Measurements from ENCODE around the gene BCL3. TPM values are rescaled to one million over a fixed set of nuclear protein-coding genes. Genes with fewer than 3 reads are reported as not detected.

Gene BCL3
- total RNA-seq, 1 experiment from 2014 or later = 37.9 TPM

DNA sequence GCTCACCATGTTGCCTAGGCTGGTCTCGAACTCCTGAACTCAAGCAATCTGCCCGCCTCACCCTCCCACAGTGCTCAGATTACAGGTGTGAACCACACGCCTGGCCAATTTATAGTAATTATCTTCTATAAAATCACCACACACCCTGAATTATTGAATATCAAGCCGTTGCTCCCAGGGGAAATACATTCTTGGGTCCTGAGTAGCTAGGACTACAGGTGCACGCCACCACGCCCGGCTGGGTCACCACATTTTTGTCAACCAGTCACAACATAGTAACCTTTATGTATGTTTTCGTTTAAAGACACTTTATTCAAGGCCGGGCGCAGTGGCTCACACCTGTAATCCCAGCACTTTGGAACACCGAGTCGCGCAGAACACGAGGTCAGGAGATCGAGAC is 37.5 kb downstream of the BCL3 start:
- intact Hi-C loops (cut with micrococcal nuclease) = loop anchor here (2.0 kb wide), 1 partner anchor 59 kb away; no protein-coding TSS in a partner anchor
- Histone ChIP-seq H3K4me1 (ENCODE audit: control insufficient read depth in 1 of 2, insufficient read depth in 2 of 2, low read length in 2 of 2) (peaks cover 0 to 2% of the 10 kb centered on the region in 2 experiments; a peak in 1 of 4 replicates), H4K20me1 (ENCODE audit: insufficient read depth) (no peaks in the 10 kb centered on the region), H3K4me3 (replicated peaks in 1 of 2; ENCODE audit: low read depth in 1 of 2, low read length in 2 of 2) (no peak overlapping the region), H3K36me3 (ENCODE audit: control insufficient read depth in 1 of 2, insufficient read depth in 2 of 2, low read length in 2 of 2) (peaks cover 29 to 30% of the 10 kb centered on the region in 2 experiments), H3K9ac (ENCODE audit: low read length) (no peak overlapping the region), H3K9me3 (ENCODE audit: control insufficient read depth in 1 of 2, insufficient read depth in 1 of 2, low read depth in 1 of 2, low read length in 2 of 2) (no peaks in the 10 kb centered on the region), H2AFZ (ENCODE audit: low read depth, low read length, poor library complexity, severe bottlenecking) (no peak overlapping the region), H3K79me2 (ENCODE audit: insufficient read depth, low read length) (peaks cover 9% of the 10 kb centered on the region; the same call in 1 of the 2 replicates), H3K9me2 (ENCODE audit: insufficient read depth) (no peaks in the 10 kb centered on the region), H3K27ac (ENCODE audit: low read depth, low read length) (no peak overlapping the region), H3K4me2 (ENCODE audit: low read length) (no peak overlapping the region), H3K27me3 (ENCODE audit: insufficient read depth, low read length) (no peaks in the 10 kb centered on the region)
- ChIA-PET POLR2A (no interaction called here), RAD21 (ENCODE audit: low non-redundant PET in 1 of 2, low total read pairs in 2 of 2, uncharacterized antibody in 2 of 2, unreplicated experiment in 2 of 2) (no interaction called here), CTCF (interaction anchor here (1.2 kb wide), 1 partner anchor 15 kb away, joined by 3 read pairs; no protein-coding TSS in a partner anchor)
- ATAC-seq (no peak), DNase-seq (ENCODE audit: low read depth, low spot score) (no peak)
- no TSS peak for BruUV-seq (replicated peaks)
- TF ChIP-seq EGR1 (IDR thresholded peaks at IDR 0.05; ENCODE audit: low read depth) (no peak), MAX (IDR thresholded peaks at IDR 0.05) (no peak), EZH2phosphoT487 (IDR thresholded peaks at IDR 0.05; ENCODE audit: borderline replicate concordance) (no peak), SIN3A (IDR thresholded peaks at IDR 0.05; ENCODE audit: low read depth) (no peak), POLR2A (IDR thresholded peaks at IDR 0.05; ENCODE audit: borderline replicate concordance, extremely low read depth, insufficient read depth, insufficient read length) (no peak), YY1 (IDR thresholded peaks at IDR 0.05; ENCODE audit: extremely low read depth, insufficient replicate concordance, low read depth, low read length) (no peak), ZFX (IDR thresholded peaks at IDR 0.05) (no peak), SRF (IDR thresholded peaks at IDR 0.05; ENCODE audit: low read depth) (no peak), RAD21 (IDR thresholded peaks at IDR 0.05; ENCODE audit: low read depth) (no peak), POLR2AphosphoS5 (IDR thresholded peaks at IDR 0.05; ENCODE audit: low read depth, low read length) (no peak), SP1 (IDR thresholded peaks at IDR 0.05; ENCODE audit: low read depth) (no peak), TCF7L2 (IDR thresholded peaks at IDR 0.05; ENCODE audit: borderline replicate concordance, extremely low read depth, insufficient read depth, insufficient read length) (no peak), ZNF274 (IDR thresholded peaks at IDR 0.05; ENCODE audit: low read depth, low read length) (no peak), FOSL1 (IDR thresholded peaks at IDR 0.05; ENCODE audit: low read depth) (no peak), JUND (IDR thresholded peaks at IDR 0.05) (no peak), CEBPB (IDR thresholded peaks at IDR 0.05; ENCODE audit: low read depth) (no peak)
- TF ChIP-seq, protein P1, sequence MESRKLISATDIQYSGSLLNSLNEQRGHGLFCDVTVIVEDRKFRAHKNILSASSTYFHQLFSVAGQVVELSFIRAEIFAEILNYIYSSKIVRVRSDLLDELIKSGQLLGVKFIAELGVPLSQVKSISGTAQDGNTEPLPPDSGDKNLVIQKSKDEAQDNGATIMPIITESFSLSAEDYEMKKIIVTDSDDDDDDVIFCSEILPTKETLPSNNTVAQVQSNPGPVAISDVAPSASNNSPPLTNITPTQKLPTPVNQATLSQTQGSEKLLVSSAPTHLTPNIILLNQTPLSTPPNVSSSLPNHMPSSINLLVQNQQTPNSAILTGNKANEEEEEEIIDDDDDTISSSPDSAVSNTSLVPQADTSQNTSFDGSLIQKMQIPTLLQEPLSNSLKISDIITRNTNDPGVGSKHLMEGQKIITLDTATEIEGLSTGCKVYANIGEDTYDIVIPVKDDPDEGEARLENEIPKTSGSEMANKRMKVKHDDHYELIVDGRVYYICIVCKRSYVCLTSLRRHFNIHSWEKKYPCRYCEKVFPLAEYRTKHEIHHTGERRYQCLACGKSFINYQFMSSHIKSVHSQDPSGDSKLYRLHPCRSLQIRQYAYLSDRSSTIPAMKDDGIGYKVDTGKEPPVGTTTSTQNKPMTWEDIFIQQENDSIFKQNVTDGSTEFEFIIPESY (IDR thresholded peaks at IDR 0.05; ENCODE audit: extremely low read depth, insufficient replicate concordance, low read length) = no peak
- TF ChIP-seq, protein P2, sequence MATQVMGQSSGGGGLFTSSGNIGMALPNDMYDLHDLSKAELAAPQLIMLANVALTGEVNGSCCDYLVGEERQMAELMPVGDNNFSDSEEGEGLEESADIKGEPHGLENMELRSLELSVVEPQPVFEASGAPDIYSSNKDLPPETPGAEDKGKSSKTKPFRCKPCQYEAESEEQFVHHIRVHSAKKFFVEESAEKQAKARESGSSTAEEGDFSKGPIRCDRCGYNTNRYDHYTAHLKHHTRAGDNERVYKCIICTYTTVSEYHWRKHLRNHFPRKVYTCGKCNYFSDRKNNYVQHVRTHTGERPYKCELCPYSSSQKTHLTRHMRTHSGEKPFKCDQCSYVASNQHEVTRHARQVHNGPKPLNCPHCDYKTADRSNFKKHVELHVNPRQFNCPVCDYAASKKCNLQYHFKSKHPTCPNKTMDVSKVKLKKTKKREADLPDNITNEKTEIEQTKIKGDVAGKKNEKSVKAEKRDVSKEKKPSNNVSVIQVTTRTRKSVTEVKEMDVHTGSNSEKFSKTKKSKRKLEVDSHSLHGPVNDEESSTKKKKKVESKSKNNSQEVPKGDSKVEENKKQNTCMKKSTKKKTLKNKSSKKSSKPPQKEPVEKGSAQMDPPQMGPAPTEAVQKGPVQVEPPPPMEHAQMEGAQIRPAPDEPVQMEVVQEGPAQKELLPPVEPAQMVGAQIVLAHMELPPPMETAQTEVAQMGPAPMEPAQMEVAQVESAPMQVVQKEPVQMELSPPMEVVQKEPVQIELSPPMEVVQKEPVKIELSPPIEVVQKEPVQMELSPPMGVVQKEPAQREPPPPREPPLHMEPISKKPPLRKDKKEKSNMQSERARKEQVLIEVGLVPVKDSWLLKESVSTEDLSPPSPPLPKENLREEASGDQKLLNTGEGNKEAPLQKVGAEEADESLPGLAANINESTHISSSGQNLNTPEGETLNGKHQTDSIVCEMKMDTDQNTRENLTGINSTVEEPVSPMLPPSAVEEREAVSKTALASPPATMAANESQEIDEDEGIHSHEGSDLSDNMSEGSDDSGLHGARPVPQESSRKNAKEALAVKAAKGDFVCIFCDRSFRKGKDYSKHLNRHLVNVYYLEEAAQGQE (IDR thresholded peaks at IDR 0.05; ENCODE audit: low read depth) = no peak
- TF ChIP-seq, protein P3, sequence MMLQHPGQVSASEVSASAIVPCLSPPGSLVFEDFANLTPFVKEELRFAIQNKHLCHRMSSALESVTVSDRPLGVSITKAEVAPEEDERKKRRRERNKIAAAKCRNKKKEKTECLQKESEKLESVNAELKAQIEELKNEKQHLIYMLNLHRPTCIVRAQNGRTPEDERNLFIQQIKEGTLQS (IDR thresholded peaks at IDR 0.05) = no peak
